ENCODE data around the gene CAPZA2. TPM values are rescaled to one million over a fixed set of nuclear protein-coding genes. Genes with fewer than 3 reads are reported as not detected.
A peak's percentile ranks its signal among the peaks of the same experiment; 100 is the strongest.

The CAPZA2 gene
- total RNA-seq, 1 donor from 2014 or later, result 142 TPM

- peaks cover 6% of the 10 kb centered on the region for H3K9me3 Mint-ChIP-seq (ENCODE audit: unreplicated experiment)
- peak overlapping the region; percentile 91 for H3K27ac Mint-ChIP-seq (ENCODE audit: unreplicated experiment)
- TF ChIP-seq CTCF (IDR thresholded peaks at IDR 0.05; ENCODE audit: partially characterized antibody, unreplicated experiment), result no peak
Measured at GRCh38 chr7:116906391-116906790, 44.0 kb downstream of the CAPZA2 start.

GRCh38 chr7:116910383-116910782, 48.0 kb downstream of the CAPZA2 start:
- peaks cover 6% of the 10 kb centered on the region for H3K9me3 Mint-ChIP-seq (ENCODE audit: unreplicated experiment)
- no peak overlapping the region for H3K4me3 Mint-ChIP-seq (ENCODE audit: unreplicated experiment)
- TF ChIP-seq CTCF (IDR thresholded peaks at IDR 0.05; ENCODE audit: partially characterized antibody, unreplicated experiment), result no peak
- no peaks in the 10 kb centered on the region for H3K36me3 Mint-ChIP-seq (ENCODE audit: unreplicated experiment)
- H3K4me1 Mint-ChIP-seq (ENCODE audit: low read depth, unreplicated experiment), result peaks cover 24% of the 10 kb centered on the region
- no peak overlapping the region for H3K27ac Mint-ChIP-seq (ENCODE audit: unreplicated experiment)
- peaks cover 4% of the 10 kb centered on the region for H3K27me3 Mint-ChIP-seq (ENCODE audit: unreplicated experiment)
- DNase-seq, result no peak

More at GRCh38 chr7:116906391-116906790, 44.0 kb downstream of the CAPZA2 start:
- Mint-ChIP-seq H3K27me3 (ENCODE audit: unreplicated experiment) (peaks cover 4% of the 10 kb centered on the region), H3K4me1 (ENCODE audit: low read depth, unreplicated experiment) (peaks cover 37% of the 10 kb centered on the region), H3K4me3 (ENCODE audit: unreplicated experiment) (peak overlapping the region; percentile 69), H3K36me3 (ENCODE audit: unreplicated experiment) (no peaks in the 10 kb centered on the region)
- peak; percentile 31 for DNase-seq

GRCh38 chr7:116911801-116912200, 49.4 kb downstream of the CAPZA2 start:
- Mint-ChIP-seq H3K36me3 (ENCODE audit: unreplicated experiment) (no peaks in the 10 kb centered on the region), H3K27me3 (ENCODE audit: unreplicated experiment) (peaks cover 2% of the 10 kb centered on the region)

GRCh38 chr7:116912269-116912909, 50.0 kb downstream of the CAPZA2 start:
- no peaks in the 10 kb centered on the region for H3K36me3 Mint-ChIP-seq (ENCODE audit: unreplicated experiment)
- H3K27ac Mint-ChIP-seq (ENCODE audit: unreplicated experiment), result no peak overlapping the region
- no peak for TF ChIP-seq CTCF (IDR thresholded peaks at IDR 0.05; ENCODE audit: partially characterized antibody, unreplicated experiment)
- peaks cover 12% of the 10 kb centered on the region for H3K4me1 Mint-ChIP-seq (ENCODE audit: low read depth, unreplicated experiment)
- H3K9me3 Mint-ChIP-seq (ENCODE audit: unreplicated experiment), result peaks cover 3% of the 10 kb centered on the region
- no peak overlapping the region for H3K4me3 Mint-ChIP-seq (ENCODE audit: unreplicated experiment)
- no peak for DNase-seq
- H3K27me3 Mint-ChIP-seq (ENCODE audit: unreplicated experiment), result peaks cover 2% of the 10 kb centered on the region

More at GRCh38 chr7:116911801-116912200, 49.4 kb downstream of the CAPZA2 start:
- H3K27ac Mint-ChIP-seq (ENCODE audit: unreplicated experiment), result no peak overlapping the region
- peaks cover 13% of the 10 kb centered on the region for H3K4me1 Mint-ChIP-seq (ENCODE audit: low read depth, unreplicated experiment)
- peaks cover 3% of the 10 kb centered on the region for H3K9me3 Mint-ChIP-seq (ENCODE audit: unreplicated experiment)
- TF ChIP-seq CTCF (IDR thresholded peaks at IDR 0.05; ENCODE audit: partially characterized antibody, unreplicated experiment), result no peak
- DNase-seq, result no peak
- no peak overlapping the region for H3K4me3 Mint-ChIP-seq (ENCODE audit: unreplicated experiment)

- no peak for DNase-seq
- Mint-ChIP-seq H3K4me1 (ENCODE audit: low read depth, unreplicated experiment) (no peaks in the 10 kb centered on the region), H3K27ac (ENCODE audit: unreplicated experiment) (no peak overlapping the region), H3K4me3 (ENCODE audit: unreplicated experiment) (no peak overlapping the region), H3K9me3 (ENCODE audit: unreplicated experiment) (peaks cover 3% of the 10 kb centered on the region), H3K27me3 (ENCODE audit: unreplicated experiment) (no peaks in the 10 kb centered on the region), H3K36me3 (ENCODE audit: unreplicated experiment) (peaks cover 4% of the 10 kb centered on the region)
- no peak for TF ChIP-seq CTCF (IDR thresholded peaks at IDR 0.05; ENCODE audit: partially characterized antibody, unreplicated experiment)
Measured at GRCh38 chr7:116918704-116919103, 56.3 kb downstream of the CAPZA2 start.
